Urinary bladder (tissue), 4 donors: ENCODE measurements around the gene ZNF594. TPM values are rescaled to one million over a fixed set of nuclear protein-coding genes. Genes with fewer than 3 reads are reported as not detected.
"Not testable (repeated sequence)": the region's sequence is repeated elsewhere in the genome, so short reads cannot be mapped to it uniquely, and the experiment has no call there.

Source experiments
- DNase-seq: peaks from one replicate; pipeline ENCODE4 v3.0.0-alpha.2; 2015; ENCODE audit errors: extremely low spot score
- H3K27ac ChIP-seq: one replicate; pipeline ENCODE4 v1.5.1; 2013; ENCODE audit warnings: low read depth, mild to moderate bottlenecking, moderate library complexity
- H3K36me3 ChIP-seq: one replicate; pipeline ENCODE4 v1.6.1; 2013; ENCODE audit warnings: mild to moderate bottlenecking, moderate library complexity; ENCODE audit not compliant: insufficient read depth
- H3K4me1 ChIP-seq: one replicate; pipeline ENCODE4 v1.6.1; 2013; ENCODE audit warnings: mild to moderate bottlenecking, moderate library complexity; ENCODE audit not compliant: insufficient read depth
- H3K4me3 ChIP-seq: one replicate; pipeline ENCODE4 v1.5.1; 2013; ENCODE audit warnings: low read depth, low read length
- WGBS: extraction: QIAGEN DNeasy Blood & Tissue Kit; methylation state at CpG from one replicate; pipeline ENCODE4 v1.1.7; 2013; 5-methylcytosine and 5-hydroxymethylcytosine counted together
- polyA plus RNA-seq: library from polyadenylated mRNA; stranded (reverse); fragments of 200-250 nt; gene quantifications from one replicate; pipeline ENCODE4 v1.2.3, GENCODE V29; 2013
- total RNA-seq: library from RNA; depleted of rRNA; stranded (reverse); fragments of >200 nt; gene quantifications from one replicate; pipeline ENCODE4 v1.2.3, GENCODE V29; 2014
- donor health status: healthy with polysubstance abuse.
- donor health status: healthy.

The ZNF594 gene
- total and polyA plus RNA-seq, 2 donors = 5.8 to 26.3 TPM

GRCh38 chr17:5217562-5217961 lies 25.9 kb upstream of the ZNF594 start:
- not testable (repeated sequence) for H3K36me3 ChIP-seq, DNase-seq, H3K4me3 ChIP-seq, H3K4me1 ChIP-seq, H3K27ac ChIP-seq
- 98% methylated on average over 4 of the region's 5 CpGs for WGBS

GRCh38 chr17:5211458-5211857 lies 19.8 kb upstream of the ZNF594 start:
- Histone ChIP-seq H3K36me3 (peaks cover 2% of the 10 kb centered on the region), H3K27ac (no peak overlapping the region), H3K4me3 (no peak overlapping the region), H3K4me1 (no peaks in the 10 kb centered on the region)
- DNase-seq = no peak
- 94% methylated on average over 7 of the region's 7 CpGs for WGBS

GRCh38 chr17:5210614-5211252 lies 19.1 kb upstream of the ZNF594 start:
- H3K36me3 ChIP-seq = peaks cover 2% of the 10 kb centered on the region
- DNase-seq = no peak
- H3K4me1 ChIP-seq = no peaks in the 10 kb centered on the region
- H3K4me3 ChIP-seq = no peak overlapping the region
- H3K27ac ChIP-seq = no peak overlapping the region
- WGBS = 88% methylated on average over 8 of the region's 8 CpGs

GRCh38 chr17:5210091-5210490 lies 18.4 kb upstream of the ZNF594 start:
- no peak for DNase-seq
- peaks cover 2% of the 10 kb centered on the region for H3K36me3 ChIP-seq
- WGBS = 85% methylated on average over 5 of the region's 5 CpGs
- no peak overlapping the region for H3K27ac ChIP-seq
- H3K4me3 ChIP-seq = no peak overlapping the region
- no peaks in the 10 kb centered on the region for H3K4me1 ChIP-seq

GRCh38 chr17:5209396-5209795 lies 17.7 kb upstream of the ZNF594 start:
- no peak for DNase-seq
- H3K4me1 ChIP-seq = no peaks in the 10 kb centered on the region
- no peak overlapping the region for H3K4me3 ChIP-seq
- H3K36me3 ChIP-seq = peaks cover 2% of the 10 kb centered on the region
- 76% methylated on average over 3 of the region's 3 CpGs for WGBS
- no peak overlapping the region for H3K27ac ChIP-seq

GRCh38 chr17:5203908-5204294 lies 12.2 kb upstream of the ZNF594 start:
- 95% methylated on average over 1 of the region's 1 CpG for WGBS

GRCh38 chr17:5203178-5203907 lies 11.7 kb upstream of the ZNF594 start:
- no peaks in the 10 kb centered on the region for H3K36me3 ChIP-seq
- H3K4me3 ChIP-seq = no peak overlapping the region
- DNase-seq = no peak
- 84% methylated on average over 14 of the region's 14 CpGs for WGBS
- H3K4me1 ChIP-seq = no peaks in the 10 kb centered on the region
- no peak overlapping the region for H3K27ac ChIP-seq

More at GRCh38 chr17:5203908-5204294, 12.2 kb upstream of the ZNF594 start:
- Histone ChIP-seq H3K4me3 (no peak overlapping the region), H3K27ac (no peak overlapping the region), H3K36me3 (no peaks in the 10 kb centered on the region), H3K4me1 (no peaks in the 10 kb centered on the region)
- no peak for DNase-seq

- no peak overlapping the region for H3K27ac ChIP-seq
- no peaks in the 10 kb centered on the region for H3K4me1 ChIP-seq
- H3K4me3 ChIP-seq = no peak overlapping the region
- WGBS = 81% methylated on average over 8 of the region's 8 CpGs
- no peak for DNase-seq
- no peaks in the 10 kb centered on the region for H3K36me3 ChIP-seq
Measured at GRCh38 chr17:5201011-5201410, 9.3 kb upstream of the ZNF594 start.

- WGBS = 48% methylated on average over 2 of the region's 2 CpGs
- DNase-seq = no peak
Measured at GRCh38 chr17:5200360-5200759, 8.7 kb upstream of the ZNF594 start.

GRCh38 chr17:5198472-5198871 lies 6.8 kb upstream of the ZNF594 start:
- H3K36me3 ChIP-seq = no peaks in the 10 kb centered on the region
- 89% methylated on average over 7 of the region's 7 CpGs for WGBS
- H3K27ac ChIP-seq = no peak overlapping the region
- DNase-seq = no peak
- H3K4me3 ChIP-seq = no peak overlapping the region
- no peaks in the 10 kb centered on the region for H3K4me1 ChIP-seq

More at GRCh38 chr17:5200360-5200759, 8.7 kb upstream of the ZNF594 start:
- H3K4me1 ChIP-seq = no peaks in the 10 kb centered on the region
- no peak overlapping the region for H3K27ac ChIP-seq
- H3K4me3 ChIP-seq = no peak overlapping the region
- H3K36me3 ChIP-seq = no peaks in the 10 kb centered on the region

GRCh38 chr17:5194346-5194745 lies 2.7 kb upstream of the ZNF594 start:
- peaks cover 3% of the 10 kb centered on the region for H3K4me1 ChIP-seq
- no peaks in the 10 kb centered on the region for H3K36me3 ChIP-seq
- 82% methylated on average over 2 of the region's 2 CpGs for WGBS
- H3K27ac ChIP-seq = no peak overlapping the region
- DNase-seq = no peak
- no peak overlapping the region for H3K4me3 ChIP-seq

GRCh38 chr17:5184288-5184687 lies 7.4 kb downstream of the ZNF594 start:
- WGBS = 96% methylated on average over 2 of the region's 2 CpGs
- Histone ChIP-seq H3K27ac (no peak overlapping the region), H3K36me3 (peaks cover 2% of the 10 kb centered on the region)

GRCh38 chr17:5183410-5183793 lies 8.3 kb downstream of the ZNF594 start:
- H3K4me3 ChIP-seq = no peak overlapping the region
- H3K27ac ChIP-seq = no peak overlapping the region
- DNase-seq = no peak
- peaks cover 2% of the 10 kb centered on the region for H3K36me3 ChIP-seq
- H3K4me1 ChIP-seq = no peaks in the 10 kb centered on the region

More at GRCh38 chr17:5184288-5184687, 7.4 kb downstream of the ZNF594 start:
- no peak for DNase-seq
- Histone ChIP-seq H3K4me3 (no peak overlapping the region), H3K4me1 (no peaks in the 10 kb centered on the region)

- Histone ChIP-seq H3K4me1 (no peaks in the 10 kb centered on the region), H3K4me3 (no peak overlapping the region), H3K27ac (no peak overlapping the region), H3K36me3 (peaks cover 2% of the 10 kb centered on the region)
- no peak for DNase-seq
- 99% methylated on average over 6 of the region's 6 CpGs for WGBS
Measured at GRCh38 chr17:5182597-5183409, 8.9 kb downstream of the ZNF594 start.
